HG03571 (cell line): ENCODE data around the gene ARID1B.

Experiments used
- ATAC-seq: cut with Tn5 transposase; IDR thresholded peaks from one replicate; pipeline ENCODE4 v1.9.1; 2021; ENCODE audit not compliant: unreplicated experiment

ARID1B gene

DNA sequence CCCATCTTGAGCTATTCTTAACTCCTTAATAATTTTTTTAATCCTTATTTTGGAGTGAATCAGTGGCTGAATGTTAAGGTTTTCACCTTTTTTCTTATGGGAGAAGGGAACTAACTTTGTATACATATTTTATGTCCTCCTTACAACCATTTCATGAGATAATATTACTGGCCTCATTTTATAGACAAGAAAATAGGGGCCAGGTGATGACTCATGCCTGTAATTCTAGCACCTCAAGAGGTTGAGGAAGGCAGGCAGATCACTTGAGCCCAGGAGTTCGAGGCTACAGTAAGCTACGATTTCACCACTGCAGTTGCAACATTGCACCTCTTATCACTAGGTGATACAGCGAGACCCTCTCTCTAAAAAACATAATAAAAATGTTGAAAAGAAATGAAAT, 417.5 kb downstream of the ARID1B start:
- ATAC-seq: no peak

DNA sequence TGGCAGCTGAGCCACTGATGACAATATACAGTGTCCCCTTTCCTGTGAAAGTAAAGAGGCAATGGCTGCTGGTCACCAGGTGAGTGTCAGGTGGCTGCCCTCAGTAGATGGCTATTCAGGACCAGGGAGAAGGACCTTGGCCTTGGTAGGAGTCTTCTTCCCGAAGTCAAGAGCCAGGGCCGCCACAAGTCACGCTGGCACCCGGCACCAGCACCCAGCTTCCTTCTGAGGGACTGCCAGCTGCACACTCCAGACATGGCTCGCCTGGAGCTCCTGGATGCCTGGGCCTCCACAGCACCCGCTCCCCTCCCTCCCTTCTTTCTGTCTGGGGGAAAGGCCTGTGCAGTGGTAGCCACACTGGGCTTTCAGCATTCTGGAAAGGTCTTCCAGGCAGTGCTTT, 419.2 kb downstream of the ARID1B start:
- no peak for ATAC-seq

DNA sequence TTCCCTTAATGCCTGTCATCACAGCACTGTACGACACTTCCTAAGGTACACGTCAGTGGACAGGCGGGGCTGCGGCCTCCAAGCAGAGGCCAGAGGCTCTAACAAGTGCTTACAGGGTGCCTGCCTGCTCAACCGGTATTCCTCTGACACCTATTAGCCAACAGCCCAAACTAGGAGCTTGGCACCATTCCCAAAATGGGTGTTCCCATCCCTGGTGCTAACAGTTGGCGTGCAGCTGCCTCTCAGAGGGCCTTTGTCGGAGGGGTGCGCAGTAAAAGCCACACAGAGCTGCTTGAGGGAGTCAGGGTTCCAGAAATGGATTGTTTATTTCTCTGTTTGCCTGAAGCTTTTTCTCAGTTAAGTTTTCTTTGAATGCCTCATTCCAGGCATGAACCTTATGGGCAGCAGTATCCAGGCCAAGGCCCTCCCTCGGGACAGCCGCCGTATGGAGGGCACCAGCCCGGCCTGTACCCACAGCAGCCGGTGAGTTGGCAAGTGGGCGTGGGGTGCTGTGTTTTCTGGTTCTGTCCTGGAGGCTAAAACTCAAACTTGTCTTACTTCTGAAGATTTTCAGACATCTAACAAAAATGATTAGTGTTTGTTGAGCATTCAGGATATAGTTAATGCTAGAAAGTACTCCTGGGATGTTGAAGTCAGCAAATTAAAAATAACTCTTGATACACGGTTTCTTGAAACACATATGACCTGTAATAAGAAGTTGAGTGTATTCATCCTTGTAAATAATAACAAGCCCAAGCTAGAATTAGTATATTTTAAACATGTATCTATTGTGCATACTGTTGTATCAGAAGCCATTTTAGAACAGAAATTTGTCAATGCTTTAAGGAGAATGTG, 421.5 kb downstream of the ARID1B start:
- ATAC-seq: no peak

DNA sequence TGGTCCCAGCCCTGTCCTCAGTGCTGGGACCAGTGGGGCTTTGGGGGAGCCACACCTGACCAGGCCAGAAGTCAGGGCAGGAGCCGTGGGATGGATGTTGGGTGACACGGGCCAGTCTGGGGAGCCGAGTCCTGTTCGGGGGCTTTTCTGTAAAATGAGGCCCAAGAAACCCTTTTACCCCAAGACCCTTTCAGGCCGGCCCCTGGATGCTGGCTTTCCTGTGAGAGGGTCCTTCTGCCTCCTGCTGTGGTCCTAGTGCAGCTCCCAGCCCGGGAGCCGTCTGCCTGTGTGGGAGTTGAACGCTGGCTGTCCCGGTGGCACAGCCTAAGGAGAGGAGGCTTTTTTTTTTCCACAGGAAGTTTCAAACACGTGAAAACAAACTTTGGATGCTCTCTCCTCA, 422.9 kb downstream of the ARID1B start:
- no peak for ATAC-seq

DNA sequence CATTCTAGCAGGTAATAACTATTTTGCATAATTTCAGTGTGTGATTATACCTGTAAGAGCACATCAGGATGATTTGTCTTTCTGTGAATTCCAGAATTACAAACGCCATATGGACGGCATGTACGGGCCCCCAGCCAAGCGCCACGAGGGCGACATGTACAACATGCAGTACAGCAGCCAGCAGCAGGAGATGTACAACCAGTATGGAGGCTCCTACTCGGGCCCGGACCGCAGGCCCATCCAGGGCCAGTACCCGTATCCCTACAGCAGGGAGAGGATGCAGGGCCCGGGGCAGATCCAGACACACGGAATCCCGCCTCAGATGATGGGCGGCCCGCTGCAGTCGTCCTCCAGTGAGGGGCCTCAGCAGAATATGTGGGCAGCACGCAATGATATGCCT, 423.4 kb downstream of the ARID1B start:
- ATAC-seq: no peak

DNA sequence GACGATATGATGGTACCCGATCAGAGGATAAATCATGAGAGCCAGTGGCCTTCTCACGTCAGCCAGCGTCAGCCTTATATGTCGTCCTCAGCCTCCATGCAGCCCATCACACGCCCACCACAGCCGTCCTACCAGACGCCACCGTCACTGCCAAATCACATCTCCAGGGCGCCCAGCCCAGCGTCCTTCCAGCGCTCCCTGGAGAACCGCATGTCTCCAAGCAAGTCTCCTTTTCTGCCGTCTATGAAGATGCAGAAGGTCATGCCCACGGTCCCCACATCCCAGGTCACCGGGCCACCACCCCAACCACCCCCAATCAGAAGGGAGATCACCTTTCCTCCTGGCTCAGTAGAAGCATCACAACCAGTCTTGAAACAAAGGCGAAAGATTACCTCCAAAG, 423.9 kb downstream of the ARID1B start:
- no peak for ATAC-seq

DNA sequence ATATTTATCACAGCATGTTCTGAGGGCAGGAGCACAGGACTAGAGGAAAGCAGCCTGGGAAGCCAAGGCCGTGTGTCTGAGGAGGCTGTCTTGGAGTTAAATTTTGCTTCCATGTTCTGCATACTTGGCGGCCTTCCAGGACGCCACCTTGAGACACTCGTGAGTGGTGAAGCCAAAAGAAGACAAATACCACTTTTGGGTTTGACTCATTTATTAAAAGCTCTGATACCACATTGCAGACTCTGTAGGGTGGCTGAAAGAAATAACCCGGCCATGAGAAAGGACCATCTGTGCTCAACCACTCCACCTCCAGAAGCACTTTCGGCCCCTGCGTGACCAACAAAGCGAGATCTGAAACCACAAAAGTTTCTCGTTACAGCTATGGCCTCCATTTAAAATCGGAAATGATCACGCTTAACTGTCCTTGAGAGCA, 426.1 kb downstream of the ARID1B start:
- peak; percentile 92 for ATAC-seq

DNA sequence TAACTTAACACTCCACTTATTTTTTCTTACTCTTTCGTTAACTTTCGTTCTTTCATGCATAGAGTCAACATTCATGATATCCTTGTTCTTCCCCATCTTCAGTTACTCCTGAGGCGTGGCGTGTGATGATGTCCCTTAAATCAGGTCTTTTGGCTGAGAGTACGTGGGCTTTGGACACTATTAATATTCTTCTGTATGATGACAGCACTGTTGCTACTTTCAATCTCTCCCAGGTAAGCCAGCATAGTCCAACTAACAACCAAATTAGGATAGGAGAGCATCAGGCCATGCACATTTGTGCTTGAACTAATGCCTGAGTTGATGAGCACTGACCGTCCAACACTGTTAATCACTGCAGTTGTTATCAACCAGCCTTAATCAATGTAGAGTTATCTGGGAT, 426.6 kb downstream of the ARID1B start:
- no peak for ATAC-seq

DNA sequence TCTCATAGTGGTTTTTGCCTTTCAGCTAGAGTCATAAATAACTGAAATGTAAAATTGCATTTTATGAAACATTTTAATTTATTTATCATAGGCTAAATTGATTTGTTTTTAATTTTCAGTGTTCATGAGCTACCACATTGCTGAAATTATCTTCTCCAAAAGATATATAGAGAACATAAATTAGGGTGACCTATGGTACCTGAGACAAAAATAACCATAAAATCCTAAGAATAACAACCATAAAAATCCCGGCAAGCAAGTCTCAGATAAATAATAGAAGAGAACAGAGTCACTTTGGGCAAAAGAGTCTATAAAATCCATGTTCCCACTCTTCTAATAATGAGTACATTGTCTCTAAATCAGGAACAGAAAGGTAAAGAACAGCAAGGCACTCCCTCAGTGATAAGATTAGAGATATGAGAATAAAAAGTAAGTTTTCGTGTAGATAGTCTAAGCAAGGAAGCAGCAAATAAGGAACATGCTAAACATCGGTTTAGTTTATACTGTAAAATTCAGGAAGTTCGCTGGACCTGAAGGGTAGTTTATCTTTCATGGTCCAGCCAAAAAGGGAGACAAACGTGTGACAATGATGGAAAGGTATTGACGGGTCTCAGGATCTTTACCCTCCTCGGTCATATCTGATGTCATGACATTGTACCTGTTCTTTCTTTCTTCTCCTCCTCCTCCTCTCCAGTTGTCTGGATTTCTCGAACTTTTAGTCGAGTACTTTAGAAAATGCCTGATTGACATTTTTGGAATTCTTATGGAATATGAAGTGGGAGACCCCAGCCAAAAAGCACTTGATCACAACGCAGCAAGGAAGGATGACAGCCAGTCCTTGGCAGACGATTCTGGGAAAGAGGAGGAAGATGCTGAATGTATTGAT, 428.5 kb downstream of the ARID1B start:
- ATAC-seq: no peak

DNA sequence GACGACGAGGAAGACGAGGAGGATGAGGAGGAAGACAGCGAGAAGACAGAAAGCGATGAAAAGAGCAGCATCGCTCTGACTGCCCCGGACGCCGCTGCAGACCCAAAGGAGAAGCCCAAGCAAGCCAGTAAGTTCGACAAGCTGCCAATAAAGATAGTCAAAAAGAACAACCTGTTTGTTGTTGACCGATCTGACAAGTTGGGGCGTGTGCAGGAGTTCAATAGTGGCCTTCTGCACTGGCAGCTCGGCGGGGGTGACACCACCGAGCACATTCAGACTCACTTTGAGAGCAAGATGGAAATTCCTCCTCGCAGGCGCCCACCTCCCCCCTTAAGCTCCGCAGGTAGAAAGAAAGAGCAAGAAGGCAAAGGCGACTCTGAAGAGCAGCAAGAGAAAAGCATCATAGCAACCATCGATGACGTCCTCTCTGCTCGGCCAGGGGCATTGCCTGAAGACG, 429.2 kb downstream of the ARID1B start:
- no peak for ATAC-seq

DNA sequence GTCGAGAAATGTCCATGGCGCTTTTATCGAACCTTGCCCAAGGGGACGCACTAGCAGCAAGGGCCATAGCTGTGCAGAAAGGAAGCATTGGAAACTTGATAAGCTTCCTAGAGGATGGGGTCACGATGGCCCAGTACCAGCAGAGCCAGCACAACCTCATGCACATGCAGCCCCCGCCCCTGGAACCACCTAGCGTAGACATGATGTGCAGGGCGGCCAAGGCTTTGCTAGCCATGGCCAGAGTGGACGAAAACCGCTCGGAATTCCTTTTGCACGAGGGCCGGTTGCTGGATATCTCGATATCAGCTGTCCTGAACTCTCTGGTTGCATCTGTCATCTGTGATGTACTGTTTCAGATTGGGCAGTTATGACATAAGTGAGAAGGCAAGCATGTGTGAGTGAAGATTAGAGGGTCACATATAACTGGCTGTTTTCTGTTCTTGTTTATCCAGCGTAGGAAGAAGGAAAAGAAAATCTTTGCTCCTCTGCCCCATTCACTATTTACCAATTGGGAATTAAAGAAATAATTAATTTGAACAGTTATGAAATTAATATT, 430.4 kb downstream of the ARID1B start:
- no peak for ATAC-seq

DNA sequence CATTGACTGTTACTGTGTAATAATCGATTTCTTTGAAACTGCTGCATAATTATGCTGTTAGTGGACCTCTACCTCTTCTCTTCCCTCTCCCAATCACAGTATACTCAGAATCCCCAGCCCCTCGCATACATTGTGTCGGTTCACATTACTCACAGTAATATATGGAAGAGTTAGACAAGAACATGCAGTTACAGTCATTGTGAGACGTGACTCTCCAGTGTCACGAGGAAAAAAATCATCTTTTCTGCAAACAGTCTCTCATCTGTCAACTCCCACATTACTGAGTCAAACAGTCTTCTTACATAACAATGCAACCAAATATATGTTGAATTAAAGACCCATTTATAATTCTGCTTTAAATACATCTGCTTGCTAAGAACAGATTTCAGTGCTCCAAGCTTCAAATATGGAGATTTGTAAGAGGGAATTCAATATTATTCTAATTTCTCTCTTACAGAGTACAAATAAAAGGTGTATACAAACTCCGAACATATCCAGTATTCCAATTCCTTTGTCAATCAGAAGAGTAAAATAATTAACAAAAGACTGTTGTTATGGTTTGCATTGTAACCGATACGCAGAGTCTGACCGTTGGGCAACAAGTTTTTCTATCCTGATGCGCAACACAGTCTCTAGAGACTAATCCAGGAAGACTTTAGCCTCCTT, 432.8 kb downstream of the ARID1B start:
- no peak for ATAC-seq

DNA sequence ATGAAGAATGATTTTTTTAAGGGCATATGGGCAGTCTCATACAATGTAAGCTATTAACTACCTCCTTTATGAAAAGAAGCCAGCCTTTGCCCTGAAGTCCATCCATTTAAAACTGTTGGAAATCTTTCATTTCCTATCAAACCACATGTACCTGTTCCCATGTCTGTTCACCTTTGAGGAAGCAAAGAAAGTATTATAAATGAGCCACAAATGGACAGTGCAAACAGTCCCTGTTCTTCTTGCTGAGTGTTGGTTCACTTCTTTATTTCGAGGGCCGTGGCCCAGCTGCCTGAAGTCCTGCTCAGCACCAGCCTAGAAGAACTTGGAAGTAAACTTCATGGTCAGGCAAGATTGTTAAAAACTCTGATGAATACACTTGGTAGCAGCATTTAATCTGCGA, 433.8 kb downstream of the ARID1B start:
- ATAC-seq: no peak

DNA sequence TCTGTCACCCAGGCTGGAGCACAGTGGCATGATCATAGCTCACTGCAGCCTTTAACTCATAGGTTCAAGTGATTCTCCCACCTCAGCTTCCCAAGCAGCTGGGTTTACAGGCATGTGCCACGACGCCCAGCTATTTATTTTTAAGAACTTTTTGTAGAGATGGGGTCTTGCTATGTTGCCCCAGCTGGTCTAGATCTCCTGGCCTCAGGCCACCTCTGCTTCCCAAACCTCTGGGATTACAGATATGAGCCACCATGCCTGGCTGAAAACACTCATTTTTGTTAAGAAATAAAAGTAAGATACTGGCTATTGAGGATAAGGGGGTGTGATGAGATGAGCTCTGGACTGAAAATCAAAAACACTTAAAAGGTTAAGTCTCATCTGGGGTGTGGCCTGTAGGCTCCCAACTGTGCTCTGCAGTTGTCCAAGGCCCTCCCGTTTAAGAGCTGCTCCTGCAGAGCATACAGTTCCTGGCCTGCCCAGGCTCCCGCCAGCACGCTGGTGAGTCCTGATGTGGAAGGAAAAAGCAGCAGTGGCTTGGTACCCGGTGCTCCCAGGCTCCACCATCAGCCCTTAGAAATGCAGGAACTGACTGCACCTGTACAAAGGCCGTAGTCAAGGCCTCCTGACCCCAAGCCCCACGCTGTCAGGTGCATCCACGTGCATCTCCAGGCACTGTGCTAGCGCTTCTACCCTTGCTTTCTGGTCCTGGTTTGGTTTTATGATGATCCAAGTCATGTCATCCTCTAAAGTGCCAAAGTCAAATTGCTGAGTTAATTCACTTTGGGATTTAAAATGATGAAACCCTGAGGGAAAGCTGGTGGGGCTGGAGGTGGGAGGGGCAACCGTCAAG, 434.7 kb downstream of the ARID1B start:
- no peak for ATAC-seq

DNA sequence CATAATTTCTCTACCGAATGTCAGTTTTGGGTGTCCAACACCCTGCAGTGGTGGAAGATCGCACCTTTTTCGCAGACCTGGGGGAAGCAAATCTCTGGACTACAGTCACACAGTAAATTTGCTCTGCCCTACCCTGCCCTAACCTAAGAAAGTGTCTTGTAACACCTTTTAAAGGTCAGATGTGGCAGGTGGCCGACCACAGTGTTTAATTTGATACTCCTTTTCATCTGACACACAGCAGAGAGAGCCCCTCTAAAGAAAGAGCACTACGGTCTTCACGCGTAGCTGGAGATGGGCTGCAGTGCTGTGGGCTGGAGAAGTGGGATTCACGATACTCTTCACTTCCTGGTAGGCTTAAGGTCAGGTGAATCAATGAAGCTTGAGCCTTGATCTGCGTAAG, 436.2 kb downstream of the ARID1B start:
- no peak for ATAC-seq

DNA sequence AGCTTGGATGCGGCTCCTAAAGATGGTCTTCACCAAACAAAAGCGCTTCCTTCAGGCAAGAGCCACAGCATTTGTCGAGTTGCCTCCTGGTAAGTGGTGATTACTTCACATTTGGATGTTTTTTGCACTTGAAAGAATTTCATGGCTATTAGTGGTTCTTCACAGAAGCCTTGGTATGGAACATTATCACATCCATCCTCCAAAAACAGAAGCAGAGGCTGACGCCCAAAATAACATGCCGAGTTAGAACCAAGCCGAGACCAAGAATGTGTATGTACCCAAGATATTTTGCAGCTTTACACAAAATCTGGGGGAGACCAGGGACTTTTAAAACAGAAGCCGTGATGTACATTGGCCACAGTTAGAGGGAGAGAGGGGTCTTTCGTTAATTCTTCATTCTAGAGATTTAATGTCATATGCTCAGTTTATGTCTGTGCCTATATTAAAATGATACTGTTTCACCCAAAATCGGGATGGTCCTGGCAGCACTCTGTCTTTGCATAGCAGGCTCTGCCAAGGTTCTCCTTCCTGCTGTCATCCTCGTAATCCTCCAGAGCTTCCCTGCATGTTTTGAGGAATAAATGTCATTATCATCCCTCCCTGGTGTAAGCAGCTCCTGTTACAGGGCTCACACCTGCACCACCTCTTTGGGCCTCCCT, 436.9 kb downstream of the ARID1B start:
- ATAC-seq: no peak

DNA sequence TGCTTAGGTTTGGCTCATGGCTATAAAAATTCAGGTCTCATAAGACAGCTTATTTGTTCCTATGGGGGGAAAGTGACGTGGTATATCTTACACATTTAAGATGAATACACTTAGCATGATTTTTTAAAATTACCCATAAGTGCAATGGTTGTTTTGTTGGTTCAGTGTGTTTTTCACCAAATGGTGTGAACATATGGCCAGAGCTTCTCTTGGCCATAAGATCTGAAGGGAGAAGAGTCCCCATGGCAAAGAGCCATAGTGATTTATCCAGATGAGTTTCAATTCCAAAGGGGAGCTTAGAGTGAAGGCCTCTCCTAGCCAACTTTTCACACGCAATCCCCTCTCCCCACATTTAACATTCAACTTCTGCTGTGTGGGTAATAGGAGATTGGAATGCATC, 438.5 kb downstream of the ARID1B start:
- ATAC-seq: no peak

DNA sequence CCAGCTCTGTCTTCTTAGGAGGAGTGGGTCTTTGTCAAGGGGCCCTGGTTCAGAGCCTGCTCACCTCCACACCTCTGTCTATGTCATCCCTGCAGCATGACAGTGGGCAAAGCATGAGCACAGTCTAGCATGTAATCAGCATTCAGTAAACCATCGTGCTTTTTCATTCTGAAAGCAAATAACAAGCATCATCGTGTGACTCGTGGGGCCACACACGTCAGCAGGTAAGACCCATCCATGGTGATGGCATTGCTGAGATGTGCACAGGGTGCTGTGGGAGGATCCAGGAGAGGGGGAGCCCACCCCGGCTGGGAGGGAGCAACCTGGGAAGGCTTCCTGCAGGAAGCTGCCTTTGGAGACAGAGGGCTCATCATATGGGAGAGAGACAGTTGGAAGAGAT, 439.4 kb downstream of the ARID1B start:
- ATAC-seq: no peak

DNA sequence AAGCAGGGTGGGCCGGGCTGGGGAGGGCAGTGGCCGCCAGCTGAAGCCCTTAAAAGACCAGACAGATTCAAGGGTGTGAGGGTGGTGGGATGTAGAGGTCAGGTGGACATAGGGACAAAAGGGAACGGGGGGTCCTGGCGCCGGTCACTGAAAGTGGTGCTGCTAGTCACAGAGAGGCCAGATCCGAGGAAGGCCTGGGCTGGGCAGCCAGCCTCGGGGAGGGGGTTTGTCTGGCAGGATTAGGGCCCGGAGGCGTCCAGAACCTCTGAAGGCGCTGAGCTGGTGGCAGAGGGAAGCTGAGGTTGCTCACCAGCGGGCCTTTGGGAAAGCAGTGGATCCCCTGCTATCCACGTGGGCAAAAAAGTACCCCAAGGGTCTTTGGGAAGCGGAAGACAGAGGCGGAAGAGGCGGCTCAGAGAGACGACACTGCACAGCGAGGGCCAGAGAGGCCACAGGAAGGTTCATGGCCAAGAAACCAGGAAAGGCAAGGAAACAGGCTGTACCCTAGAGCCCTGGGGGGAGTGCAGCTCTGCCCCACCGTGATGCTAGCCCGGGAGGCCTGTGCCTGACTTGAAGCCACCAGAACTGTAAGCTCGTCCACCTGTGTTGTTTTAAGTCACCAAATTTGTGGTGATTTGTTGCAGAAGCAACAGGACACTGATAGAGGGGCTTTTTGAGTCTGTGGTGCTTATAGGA, 440.2 kb downstream of the ARID1B start:
- no peak for ATAC-seq
